HG02938 (cell line): ENCODE measurements around the gene BRF1.
"Not testable (repeated sequence)": the region's sequence is repeated elsewhere in the genome, so short reads cannot be mapped to it uniquely, and the experiment has no call there.

ENCODE experiments used
- ATAC-seq: cut with Tn5 transposase; IDR thresholded peaks from one replicate; pipeline ENCODE4 v1.9.1; 2021; ENCODE audit warnings: mild to moderate bottlenecking, moderate library complexity; ENCODE audit not compliant: unreplicated experiment

BRF1 gene

DNA sequence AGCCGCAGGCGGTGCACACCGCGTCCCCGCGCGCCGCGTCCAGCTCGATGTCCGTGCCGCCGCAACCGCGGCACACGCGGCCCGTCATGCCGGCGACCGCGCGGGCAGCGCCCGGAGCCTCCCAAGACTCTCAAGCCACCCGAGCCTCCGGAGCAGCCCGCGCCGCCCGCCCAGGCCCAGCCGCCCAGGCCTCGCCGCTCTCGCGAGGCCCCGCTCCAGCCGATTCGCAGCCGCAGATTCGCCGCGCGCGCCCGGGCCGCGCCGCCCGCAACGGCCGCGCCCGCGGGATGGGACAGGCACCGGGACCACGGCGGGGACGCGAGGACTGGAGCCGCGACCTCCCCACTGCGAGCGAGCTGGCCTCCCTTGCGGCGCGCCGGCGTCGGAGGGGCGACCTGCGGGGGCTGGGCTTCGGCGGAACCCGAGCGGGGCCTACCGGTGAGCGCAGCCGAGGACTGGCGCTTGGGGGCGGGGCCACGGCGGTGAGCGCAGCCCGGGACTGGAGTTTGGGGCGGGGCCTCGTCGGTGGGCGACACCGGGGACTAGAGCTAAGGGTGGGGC lies at the start of gene BRF1:
TSS of gene BRF1 (minus strand) at position 460 of the 561 bp plus-strand sequence. CDS start at position 88, 372 bp downstream.
- ATAC-seq = peak; percentile 85

DNA sequence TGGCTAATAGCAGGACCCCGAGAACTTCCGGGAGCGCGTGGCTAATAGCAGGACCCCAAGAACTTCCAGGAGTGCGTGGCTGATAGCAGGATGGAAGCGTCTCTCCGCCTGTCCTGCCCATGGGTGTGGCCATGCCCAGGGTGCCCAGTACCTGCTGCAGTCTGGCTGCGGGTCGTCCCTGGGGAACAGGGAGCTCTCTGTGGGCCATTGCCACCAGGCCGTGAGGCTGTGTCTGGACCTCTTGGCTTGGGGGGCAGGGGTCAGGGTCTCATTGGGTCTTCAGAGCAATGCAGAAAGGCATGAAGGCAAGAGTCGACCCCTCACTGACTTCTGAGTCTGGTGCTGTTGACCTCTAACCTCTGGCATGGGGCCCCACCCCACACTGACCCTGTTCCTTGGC lies 49.2 kb upstream of the BRF1 start:
- no peak for ATAC-seq

- no peak for ATAC-seq
These were observed 48.3 kb upstream of the BRF1 start for GRCh38 chr14:105348945-105349699.

- no peak for ATAC-seq
These were observed 47.6 kb upstream of the BRF1 start for GRCh38 chr14:105348169-105348944.

DNA sequence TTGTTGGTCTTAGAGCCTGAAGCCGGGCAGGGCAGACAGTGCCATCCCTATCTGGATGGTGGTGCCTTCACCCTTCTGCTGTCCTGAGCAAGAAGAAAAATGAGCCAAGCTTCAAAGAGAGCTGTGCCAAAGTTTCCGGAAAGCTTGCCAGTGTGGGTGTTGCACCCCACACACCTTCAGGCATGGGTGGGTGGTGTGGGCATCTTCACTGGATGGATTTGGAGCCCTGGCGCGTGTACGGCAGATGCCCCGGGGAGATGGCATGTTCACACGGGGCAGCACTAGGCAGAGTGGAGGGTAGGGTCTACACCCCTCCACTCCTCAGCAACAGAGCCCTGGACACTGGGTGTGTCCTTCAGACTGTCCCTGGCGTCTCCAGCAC lies 46.8 kb upstream of the BRF1 start:
- ATAC-seq = no peak

DNA sequence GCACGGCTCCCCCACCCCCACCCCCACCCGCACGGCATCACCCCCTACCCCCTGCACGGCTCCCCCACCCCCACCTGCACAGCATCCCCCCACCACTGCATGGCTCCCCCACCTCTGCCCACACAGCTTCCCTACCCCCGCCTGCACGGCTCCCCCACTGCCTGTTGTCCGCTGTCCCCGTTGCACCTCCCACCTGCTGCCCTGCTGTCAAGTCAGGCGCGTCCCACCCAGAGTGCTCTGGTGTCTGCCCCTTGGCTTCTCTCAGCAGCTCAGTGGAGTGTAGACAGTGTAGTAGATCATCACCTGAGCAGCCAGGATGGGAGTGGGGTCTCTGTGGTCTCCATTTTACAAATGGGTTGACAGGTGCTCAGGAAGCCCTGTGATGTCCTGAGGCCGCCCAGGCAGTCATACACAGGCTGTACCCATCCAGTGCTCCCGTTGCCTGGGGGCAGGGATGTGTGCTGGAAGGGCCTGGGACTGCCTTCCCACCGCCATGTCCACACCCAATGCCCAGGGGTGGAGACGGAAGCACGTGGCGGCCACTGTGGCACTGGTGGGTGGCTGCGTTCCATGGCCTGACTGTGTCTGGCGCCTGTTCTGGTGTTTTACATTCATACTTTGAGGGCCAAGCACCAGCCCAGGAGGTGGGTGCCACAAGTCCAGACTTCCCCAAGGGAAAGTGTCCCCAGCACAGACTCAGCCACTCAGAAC lies 46.2 kb upstream of the BRF1 start:
- no peak for ATAC-seq

DNA sequence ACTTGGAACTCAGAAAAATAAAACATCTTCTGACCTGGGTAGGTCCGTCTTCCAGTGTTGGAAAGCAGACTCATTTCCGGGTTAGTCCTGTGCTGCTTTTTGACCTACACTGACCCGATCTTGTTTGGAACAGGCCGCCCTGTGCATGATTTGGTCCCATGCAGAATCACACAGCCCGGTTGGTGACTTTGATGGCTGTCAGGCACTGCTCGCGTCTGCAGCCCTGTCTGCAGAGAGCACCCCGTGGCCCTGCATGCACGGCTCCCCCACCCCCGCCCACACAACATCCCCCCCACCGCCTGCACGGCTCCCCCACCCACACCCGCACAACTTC lies 45.4 kb upstream of the BRF1 start:
- no peak for ATAC-seq

- ATAC-seq = no peak
These were observed 42.4 kb upstream of the BRF1 start for GRCh38 chr14:105343194-105343593.

GRCh38 chr14:105340821-105341733 lies 40.3 kb upstream of the BRF1 start:
- no peak for ATAC-seq

DNA sequence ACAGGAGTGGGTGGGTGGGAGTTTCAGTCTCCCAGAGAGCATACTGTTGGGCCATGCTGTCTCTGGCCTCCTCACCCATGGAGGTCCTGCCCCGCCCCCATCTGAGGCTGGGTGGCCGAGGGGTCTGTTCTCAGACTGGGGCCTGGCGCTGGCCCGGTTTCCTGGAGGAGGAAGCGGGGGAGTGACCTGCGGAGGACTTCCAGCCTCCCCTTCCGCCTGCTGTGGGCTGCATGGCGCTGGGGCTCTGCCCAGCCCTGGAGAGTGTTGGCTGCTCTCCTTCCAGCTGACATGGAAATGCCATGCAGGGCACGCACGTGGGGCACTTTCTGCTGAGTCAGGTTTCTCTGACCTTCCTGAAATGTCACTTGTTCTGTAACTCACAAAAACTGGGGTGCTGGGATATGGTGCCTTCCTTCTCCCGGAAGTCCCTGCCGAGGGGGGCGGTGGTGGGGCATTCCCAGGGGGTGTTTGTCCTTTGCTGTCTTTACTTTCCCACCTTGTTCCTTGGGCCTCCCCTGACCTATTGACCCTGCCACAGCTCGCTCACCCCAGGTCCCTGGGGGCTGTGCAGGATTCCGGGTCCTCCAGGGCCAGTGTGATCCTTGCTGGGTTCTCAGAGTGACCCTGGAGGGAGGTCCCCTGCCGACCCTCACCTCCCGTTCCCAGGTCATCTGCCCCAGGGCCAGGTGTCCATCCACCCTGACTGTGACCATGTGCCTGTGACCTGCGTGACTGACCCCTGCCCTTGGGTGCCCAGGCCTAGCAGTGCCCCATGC lies 37.4 kb upstream of the BRF1 start:
- ATAC-seq = no peak

DNA sequence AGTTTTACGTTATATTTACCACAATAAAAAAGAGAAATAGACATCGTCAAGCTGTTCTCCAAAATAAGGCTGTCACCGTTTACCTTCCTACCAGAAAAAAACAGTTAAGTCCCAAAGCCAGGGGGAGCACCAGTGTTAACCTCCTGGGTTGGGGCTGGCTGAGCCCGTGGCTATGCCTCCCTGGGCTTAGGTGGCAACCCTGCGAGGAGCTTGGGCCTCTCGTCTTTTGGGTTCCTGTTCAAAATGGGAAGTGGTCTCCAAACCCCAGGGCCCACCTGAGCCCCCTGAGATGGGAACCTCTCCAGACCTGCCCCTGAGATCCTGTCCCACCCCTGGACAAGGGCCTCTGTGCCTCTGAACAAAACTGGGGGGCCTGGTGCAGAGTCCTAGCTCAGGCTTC lies 36.6 kb upstream of the BRF1 start:
- no peak for ATAC-seq

DNA sequence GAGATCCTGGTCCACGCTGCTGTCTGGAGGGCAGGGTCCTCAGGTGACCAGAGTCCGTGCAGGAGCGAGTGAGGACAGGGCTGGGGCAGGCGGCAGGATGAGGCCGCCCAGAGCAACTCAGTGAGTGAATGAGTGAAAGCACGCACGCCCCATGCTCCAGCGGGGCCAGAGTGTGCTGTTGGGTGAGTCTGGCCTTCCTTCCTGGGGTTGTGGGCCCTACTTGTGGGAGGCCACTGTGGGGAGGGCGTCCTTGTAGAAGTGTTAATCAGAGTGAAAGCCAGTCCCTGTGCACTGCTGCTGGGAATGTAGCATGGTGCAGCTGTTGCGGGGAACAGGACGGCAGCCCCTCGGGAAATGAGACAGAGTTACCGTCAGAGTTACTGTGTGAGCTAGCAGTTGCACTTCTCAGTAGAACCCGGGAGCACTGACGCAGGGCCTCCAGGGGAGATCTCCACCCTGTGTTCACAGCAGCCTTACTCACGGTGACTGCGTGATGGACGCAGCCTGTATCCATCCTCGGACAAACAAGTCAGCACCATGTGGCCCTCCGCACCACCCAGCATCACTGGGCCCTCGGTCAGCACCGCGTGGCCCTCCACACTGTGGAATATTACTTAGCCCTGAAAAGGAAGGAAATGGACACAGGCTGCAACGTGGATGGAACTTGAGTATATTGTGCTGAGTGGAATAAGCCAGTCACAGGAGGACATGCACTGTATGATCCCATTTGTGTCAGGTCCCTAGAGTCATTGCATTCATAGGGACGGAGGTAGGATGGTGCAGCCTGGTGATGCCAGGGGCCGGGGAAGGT lies 35.9 kb upstream of the BRF1 start:
- no peak for ATAC-seq

DNA sequence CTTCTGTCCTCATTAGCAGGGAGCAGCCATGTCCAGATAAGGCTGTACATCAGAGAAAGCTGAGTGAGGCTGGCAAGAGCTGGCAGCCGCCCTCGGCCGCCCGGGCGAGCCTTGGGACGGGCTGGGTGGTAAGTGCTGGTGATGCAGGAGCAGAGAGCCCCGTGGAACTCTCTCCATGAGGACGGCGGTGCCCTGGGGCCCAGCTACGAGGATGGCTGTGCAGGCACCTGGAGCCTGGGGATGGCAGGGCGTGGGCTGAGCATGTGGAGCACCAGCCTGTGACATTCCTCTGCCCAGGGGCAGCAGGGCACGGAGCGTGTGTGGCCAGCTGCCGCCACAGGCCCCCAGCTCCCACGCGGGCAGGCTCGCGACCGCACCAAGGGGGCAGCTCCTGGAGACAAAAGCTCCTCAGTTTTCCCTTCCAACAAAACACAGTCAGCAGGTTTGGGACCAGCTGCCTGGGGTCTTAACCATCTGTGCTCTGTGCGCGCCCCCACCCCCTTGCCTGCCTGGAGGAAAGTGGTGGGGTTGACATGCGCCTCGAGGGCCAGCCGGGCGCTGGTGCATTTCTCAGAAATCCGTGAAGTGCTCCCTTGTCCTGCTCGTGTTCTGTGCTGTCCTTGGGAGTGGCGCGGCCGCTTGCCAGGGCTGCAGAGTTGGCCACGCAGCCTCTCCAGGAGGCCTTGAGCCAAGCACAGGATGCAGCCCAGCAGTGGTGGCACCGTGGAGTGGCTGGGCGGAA lies 35.1 kb upstream of the BRF1 start:
- ATAC-seq = no peak

DNA sequence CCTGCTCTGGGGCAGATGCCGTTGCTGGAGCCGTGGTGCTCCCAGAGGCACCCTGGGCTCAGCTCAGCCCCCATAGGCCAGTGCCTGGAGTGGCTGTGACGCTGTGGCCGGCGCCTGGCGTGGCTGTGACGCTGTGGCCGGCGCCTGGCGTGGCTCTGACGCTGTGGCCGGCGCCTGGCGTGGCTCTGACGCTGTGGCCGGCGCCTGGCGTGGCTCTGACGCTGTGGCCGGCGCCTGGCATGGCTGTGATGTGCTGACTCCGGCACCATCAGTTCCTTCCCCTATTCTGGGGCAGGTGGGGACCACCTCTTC lies 34.4 kb upstream of the BRF1 start:
- ATAC-seq = not testable (repeated sequence)

- ATAC-seq = no peak
These were observed 33.8 kb upstream of the BRF1 start for GRCh38 chr14:105334383-105335230.

DNA sequence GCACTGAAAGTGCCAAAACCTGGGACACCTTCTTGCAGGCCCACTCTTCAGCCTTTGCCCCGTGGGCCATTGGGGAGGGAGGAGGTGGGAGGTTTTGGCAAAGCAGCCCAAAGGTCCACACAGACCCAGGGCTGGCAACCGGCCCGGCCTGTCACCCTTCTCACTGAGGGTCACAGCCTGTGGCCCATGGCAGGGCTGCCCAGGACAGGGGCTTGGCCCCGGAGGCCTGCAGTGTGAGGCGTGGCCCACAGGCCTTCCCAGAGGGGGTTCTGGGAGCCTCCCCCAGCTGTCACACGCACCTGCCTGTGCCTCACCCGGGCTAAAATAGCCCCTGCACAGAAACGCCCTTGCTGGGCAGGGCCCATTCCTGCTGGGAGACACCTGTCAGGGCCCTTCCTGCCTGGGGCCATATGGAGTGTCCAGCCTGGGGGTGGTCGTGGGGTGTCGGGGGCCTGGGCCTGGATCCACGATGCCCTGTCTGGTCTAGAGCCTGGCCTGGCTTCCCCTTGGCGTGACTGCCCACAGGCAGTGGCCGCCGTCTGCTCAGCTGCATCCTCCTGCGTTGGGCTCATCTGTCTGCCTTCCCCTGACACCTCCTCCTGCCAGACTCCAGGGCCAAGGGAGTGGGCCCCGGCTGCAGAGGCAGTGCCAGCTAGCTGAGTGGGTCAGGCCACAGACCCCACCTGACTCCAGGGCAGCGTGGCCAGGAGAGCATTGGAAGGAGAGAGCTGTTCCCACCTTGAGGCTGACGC lies 33.0 kb upstream of the BRF1 start:
- no peak for ATAC-seq

DNA sequence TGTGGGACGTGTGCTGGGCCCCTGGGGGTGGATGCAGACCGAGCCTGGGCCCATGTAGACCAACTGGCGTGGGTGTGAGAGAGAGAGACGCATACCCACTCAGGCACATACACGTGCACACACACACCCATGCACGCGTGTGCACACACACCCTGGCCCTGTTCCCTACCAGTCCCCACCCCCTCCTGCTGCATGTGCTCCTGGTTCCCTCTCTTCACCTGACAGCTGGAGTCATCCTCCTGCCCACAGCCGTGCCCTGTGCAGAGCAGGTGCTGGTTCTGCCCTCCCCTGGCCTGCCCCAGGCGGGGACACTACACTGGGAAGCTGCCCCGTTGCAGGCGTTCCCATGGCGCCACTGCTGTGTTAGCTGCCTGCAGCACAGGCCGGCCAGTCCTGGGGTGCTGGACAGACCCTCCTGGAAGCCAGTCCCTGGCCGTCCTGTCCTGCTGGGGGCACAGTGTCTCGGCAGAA lies 32.3 kb upstream of the BRF1 start:
- ATAC-seq = no peak
